ENCODE results near the gene KIF1C.

DNA sequence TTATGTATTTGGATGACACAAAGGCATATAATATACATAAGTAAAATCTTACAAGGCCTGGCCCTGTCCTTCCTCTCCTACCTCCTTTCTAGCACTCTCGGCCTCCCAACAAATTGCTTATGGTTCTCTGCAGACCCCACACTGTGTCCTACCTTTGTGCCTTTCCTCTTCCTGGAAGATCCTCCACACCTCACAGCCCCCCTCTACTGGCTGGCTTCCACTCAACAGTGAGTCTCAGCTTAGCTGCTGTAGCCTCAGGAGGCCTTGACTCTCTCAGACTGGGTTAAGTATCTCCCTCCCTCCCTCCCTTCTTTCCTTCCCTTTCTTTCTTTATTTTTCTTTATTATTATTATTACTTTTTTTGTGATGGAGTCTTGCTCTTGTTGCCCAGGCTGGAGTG lies 45.8 kb downstream of the KIF1C start:
- TF ChIP-seq, protein P1, sequence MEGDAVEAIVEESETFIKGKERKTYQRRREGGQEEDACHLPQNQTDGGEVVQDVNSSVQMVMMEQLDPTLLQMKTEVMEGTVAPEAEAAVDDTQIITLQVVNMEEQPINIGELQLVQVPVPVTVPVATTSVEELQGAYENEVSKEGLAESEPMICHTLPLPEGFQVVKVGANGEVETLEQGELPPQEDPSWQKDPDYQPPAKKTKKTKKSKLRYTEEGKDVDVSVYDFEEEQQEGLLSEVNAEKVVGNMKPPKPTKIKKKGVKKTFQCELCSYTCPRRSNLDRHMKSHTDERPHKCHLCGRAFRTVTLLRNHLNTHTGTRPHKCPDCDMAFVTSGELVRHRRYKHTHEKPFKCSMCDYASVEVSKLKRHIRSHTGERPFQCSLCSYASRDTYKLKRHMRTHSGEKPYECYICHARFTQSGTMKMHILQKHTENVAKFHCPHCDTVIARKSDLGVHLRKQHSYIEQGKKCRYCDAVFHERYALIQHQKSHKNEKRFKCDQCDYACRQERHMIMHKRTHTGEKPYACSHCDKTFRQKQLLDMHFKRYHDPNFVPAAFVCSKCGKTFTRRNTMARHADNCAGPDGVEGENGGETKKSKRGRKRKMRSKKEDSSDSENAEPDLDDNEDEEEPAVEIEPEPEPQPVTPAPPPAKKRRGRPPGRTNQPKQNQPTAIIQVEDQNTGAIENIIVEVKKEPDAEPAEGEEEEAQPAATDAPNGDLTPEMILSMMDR (IDR thresholded peaks at IDR 0.05): no peak
- no peak for TF ChIP-seq EZH2 (IDR thresholded peaks at IDR 0.05)

Measured in neural progenitor cell (in vitro differentiated cells).